GM12878 (cell line): ENCODE results near the gene NAA15. TPM values are rescaled to one million over a fixed set of nuclear protein-coding genes. Genes with fewer than 3 reads are reported as not detected.

ENCODE experiments used
- BHLHE40 ChIP-seq, 2 experiments: fragments of 450-650 bp in 1 of 2; IDR thresholded peaks; 2 replicates each; pipeline ENCODE4 v1.6.1; 2011 to 2017; ENCODE audit warnings: low read depth in 2 of 2, borderline replicate concordance in 1 of 2, improper control_type of control experiment in 1 of 2, low read length in 1 of 2, mild to moderate bottlenecking in 1 of 2
- CHD1 ChIP-seq: IDR thresholded peaks from 2 replicates; pipeline ENCODE4 v1.6.1; 2012; ENCODE audit warnings: low read depth, low read length, improper control_type of control experiment
- CREM ChIP-seq: IDR thresholded peaks from 2 replicates; pipeline ENCODE4 v1.6.1; 2014; ENCODE audit warnings: antibody characterized with exemption, low read depth
- HDAC6 ChIP-seq: fragments of 200-600 bp; sonication (generic); IDR thresholded peaks from one replicate; pipeline ENCODE4 v1.8.0; 2017; ENCODE audit warnings: antibody characterized with exemption; ENCODE audit not compliant: unreplicated experiment
- HSF1 ChIP-seq: fragments of 150-350 bp; IDR thresholded peaks from 2 replicates; pipeline ENCODE4 v1.6.1; 2014; ENCODE audit warnings: mild to moderate bottlenecking, low read depth, low read length
- KDM1A ChIP-seq: fragments of 200-600 bp; sonication (generic); IDR thresholded peaks from 2 replicates; pipeline ENCODE4 v1.6.1; 2016; ENCODE audit warnings: borderline replicate concordance
- MLLT1 ChIP-seq: fragments of 450-650 bp; IDR thresholded peaks from 2 replicates; pipeline ENCODE4 v1.6.1; 2016; ENCODE audit warnings: mild to moderate bottlenecking
- PAX5 ChIP-seq: IDR thresholded peaks from 2 replicates; pipeline ENCODE4 v1.6.1; 2011; ENCODE audit warnings: low read depth, low read length, borderline replicate concordance
- PBX3 ChIP-seq: IDR thresholded peaks from 2 replicates; pipeline ENCODE4 v1.6.1; 2011; ENCODE audit warnings: mild to moderate bottlenecking, low read depth, low read length, moderate library complexity; ENCODE audit not compliant: insufficient replicate concordance
- POLR2AphosphoS5 ChIP-seq: IDR thresholded peaks from 2 replicates; pipeline ENCODE4 v1.6.1; 2011; ENCODE audit warnings: mild to moderate bottlenecking, low read length, inconsistent platforms
- RB1 ChIP-seq: fragments of 450-650 bp; formaldehyde crosslinking; IDR thresholded peaks from 2 replicates; pipeline ENCODE4 v1.6.1; 2017; ENCODE audit warnings: mild to moderate bottlenecking, borderline replicate concordance
- RBBP5 ChIP-seq: fragments of 200-600 bp; sonication (generic); conservative IDR thresholded peaks from 2 replicates; pipeline ENCODE4 v1.6.1; 2016
- TCF3 ChIP-seq: IDR thresholded peaks from 2 replicates; pipeline ENCODE4 v1.6.1; 2012; ENCODE audit warnings: low read depth, mild to moderate bottlenecking, low read length, borderline replicate concordance; ENCODE audit not compliant: insufficient read depth
- ZBTB40 ChIP-seq: fragments of 450-650 bp; IDR thresholded peaks from 2 replicates; pipeline ENCODE4 v1.6.1; 2016; ENCODE audit warnings: mild to moderate bottlenecking, moderate library complexity, borderline replicate concordance
- ZZZ3 ChIP-seq: IDR thresholded peaks from 2 replicates; pipeline ENCODE4 v1.6.1; 2011; ENCODE audit warnings: low read depth; ENCODE audit not compliant: control insufficient read depth, insufficient read length
- polyA plus RNA-seq, 11 experiments: library from polyadenylated mRNA; depleted of rRNA in 4 of 11; unstranded in 6 of 11; stranded (reverse) in 5 of 11; fragments of >200 nt; fragmentation: Nextera tagmentation in 4 of 11; fragmentation: Illumina TruSeq in 1 of 11; extraction: Ambion mirVana in 4 of 11; extraction: Trizol in 1 of 11; gene quantifications; 1 replicate in 1 of 11; 2 replicates in 10 of 11; pipeline versions ENCODE4 v1.2.1 to v1.2.3, GENCODE V29; 2011 to 2016; ENCODE audit warnings: inconsistent platforms in 2 of 11, missing spikeins in 2 of 11, low read depth in 1 of 11
- total RNA-seq, 4 experiments: library from RNA; depleted of rRNA in 3 of 4; stranded (reverse); fragments of >200 nt in 3 of 4; fragmentation: Illumina TruSeq in 1 of 4; extraction: Trizol in 1 of 4; gene quantifications; 2 replicates each; pipeline versions ENCODE4 v1.2.1 to v1.2.3, GENCODE V29; 2013 to 2021

NAA15 gene
- total and polyA plus RNA-seq, 10 of the 15 experiments (the other 5 are each of a cell fraction or from before 2014, with no cell fraction given): 24.3 to 93.1 (median 51.9) TPM

GRCh38 chr4:139301821-139302611 lies 711 bp downstream of the NAA15 start, which contains the start of gene NDUFC1 (continued):
- 0 out of 2 replicates have a peak, but pooled peaks have one; percentile 41 for TF ChIP-seq TCF3
- TF ChIP-seq HDAC6: no peak
- TF ChIP-seq PAX5: no peak
- 0 out of 2 replicates have a peak, but pooled peaks have one; percentile 31 for TF ChIP-seq RBBP5
- TF ChIP-seq KDM1A: no peak
- 0 out of 2 replicates have a peak, but pooled peaks have one; percentile 8 for TF ChIP-seq CREM
- 0 out of 2 replicates have a peak, but pooled peaks have one; percentile 61 for TF ChIP-seq CHD1
- TF ChIP-seq ZZZ3: no peak
- TF ChIP-seq ZBTB40: no peak
- TF ChIP-seq POLR2AphosphoS5: peak; percentile 71; the same call in 1 of the 2 replicates
- peak; percentile 39 for TF ChIP-seq PBX3
- TF ChIP-seq MLLT1: peak; percentile 11; the same call in 1 of the 2 replicates
- no peak for TF ChIP-seq HSF1
- TF ChIP-seq RB1: peak; percentile 69; the same call in 1 of the 2 replicates
- 0 out of 4 replicates have a peak, but pooled peaks of 1 of the 2 experiments have one; percentile 9 for TF ChIP-seq BHLHE40 (IDR thresholded peaks at IDR 0.05; ENCODE audit: borderline replicate concordance in 1 of 2, low read depth in 2 of 2, low read length in 1 of 2)
- TF ChIP-seq, all 136 proteins: peak for 27
